PC-9 (cell line): ENCODE results near the gene ANKS1B.

Experiments
- EZH2 ChIP-seq: fragments of 200-600 bp; sonication (generic); IDR thresholded peaks from 2 replicates; pipeline ENCODE4 v1.8.0; 2017; ENCODE audit warnings: antibody characterized with exemption, low read depth
- TF ChIP-seq, protein P1 (sequence below): fragments of 200-600 bp; sonication (generic); conservative IDR thresholded peaks from 2 replicates; pipeline ENCODE4 v1.6.1; 2017; ENCODE audit warnings: mixed run types, antibody characterized with exemption, mild to moderate bottlenecking, moderate library complexity

DNA sequence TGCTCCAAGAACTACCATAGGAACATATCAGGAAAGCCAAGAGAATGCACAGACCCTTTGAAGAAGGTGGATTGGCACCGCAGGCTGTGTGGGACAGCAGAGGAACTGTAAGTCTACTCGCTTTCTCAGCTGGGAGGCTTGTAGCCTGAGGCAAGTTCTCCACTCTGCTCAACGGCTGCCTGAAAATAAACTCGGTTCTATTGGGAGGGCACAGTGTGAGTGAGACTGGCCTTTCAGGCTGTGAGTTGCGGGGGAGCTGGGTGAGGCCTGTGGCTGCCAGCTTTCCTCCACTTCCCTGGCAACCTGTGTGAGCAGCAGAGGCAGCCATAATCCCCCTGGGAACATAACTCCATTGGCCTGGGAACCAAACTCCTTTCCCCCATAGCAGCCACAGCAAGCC is 132.1 kb downstream of the ANKS1B start:
- TF ChIP-seq, protein P1, sequence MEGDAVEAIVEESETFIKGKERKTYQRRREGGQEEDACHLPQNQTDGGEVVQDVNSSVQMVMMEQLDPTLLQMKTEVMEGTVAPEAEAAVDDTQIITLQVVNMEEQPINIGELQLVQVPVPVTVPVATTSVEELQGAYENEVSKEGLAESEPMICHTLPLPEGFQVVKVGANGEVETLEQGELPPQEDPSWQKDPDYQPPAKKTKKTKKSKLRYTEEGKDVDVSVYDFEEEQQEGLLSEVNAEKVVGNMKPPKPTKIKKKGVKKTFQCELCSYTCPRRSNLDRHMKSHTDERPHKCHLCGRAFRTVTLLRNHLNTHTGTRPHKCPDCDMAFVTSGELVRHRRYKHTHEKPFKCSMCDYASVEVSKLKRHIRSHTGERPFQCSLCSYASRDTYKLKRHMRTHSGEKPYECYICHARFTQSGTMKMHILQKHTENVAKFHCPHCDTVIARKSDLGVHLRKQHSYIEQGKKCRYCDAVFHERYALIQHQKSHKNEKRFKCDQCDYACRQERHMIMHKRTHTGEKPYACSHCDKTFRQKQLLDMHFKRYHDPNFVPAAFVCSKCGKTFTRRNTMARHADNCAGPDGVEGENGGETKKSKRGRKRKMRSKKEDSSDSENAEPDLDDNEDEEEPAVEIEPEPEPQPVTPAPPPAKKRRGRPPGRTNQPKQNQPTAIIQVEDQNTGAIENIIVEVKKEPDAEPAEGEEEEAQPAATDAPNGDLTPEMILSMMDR, result no peak
- no peak for TF ChIP-seq EZH2
